ENCODE measurements around the gene ACP1.

DNA sequence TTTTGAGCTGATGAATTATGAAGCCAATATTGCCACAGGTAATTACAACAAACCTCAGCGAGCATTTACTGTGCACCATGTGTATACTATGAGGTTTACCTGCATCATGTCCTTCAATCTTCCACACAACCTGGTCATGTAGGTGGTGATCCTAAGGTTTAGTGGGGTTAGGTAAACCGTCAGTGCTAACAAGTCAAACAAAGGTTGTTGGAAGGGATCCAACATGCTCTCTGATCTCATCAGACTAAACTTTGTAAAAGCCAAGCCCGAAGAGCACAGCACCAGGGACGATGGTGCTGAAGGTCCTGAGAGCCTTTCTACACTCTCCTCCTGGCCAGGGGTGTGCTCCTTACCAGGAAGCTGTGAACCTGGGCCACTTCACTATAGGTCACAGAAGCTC is 30.3 kb upstream of the ACP1 start:
- TF ChIP-seq POLR2AphosphoS5 (IDR thresholded peaks at IDR 0.05; ENCODE audit: insufficient read depth in 1 of 2, low read depth in 1 of 2) (no peak), POLR2A (IDR thresholded peaks at IDR 0.05) (no peak)
- TF ChIP-seq, protein P1, sequence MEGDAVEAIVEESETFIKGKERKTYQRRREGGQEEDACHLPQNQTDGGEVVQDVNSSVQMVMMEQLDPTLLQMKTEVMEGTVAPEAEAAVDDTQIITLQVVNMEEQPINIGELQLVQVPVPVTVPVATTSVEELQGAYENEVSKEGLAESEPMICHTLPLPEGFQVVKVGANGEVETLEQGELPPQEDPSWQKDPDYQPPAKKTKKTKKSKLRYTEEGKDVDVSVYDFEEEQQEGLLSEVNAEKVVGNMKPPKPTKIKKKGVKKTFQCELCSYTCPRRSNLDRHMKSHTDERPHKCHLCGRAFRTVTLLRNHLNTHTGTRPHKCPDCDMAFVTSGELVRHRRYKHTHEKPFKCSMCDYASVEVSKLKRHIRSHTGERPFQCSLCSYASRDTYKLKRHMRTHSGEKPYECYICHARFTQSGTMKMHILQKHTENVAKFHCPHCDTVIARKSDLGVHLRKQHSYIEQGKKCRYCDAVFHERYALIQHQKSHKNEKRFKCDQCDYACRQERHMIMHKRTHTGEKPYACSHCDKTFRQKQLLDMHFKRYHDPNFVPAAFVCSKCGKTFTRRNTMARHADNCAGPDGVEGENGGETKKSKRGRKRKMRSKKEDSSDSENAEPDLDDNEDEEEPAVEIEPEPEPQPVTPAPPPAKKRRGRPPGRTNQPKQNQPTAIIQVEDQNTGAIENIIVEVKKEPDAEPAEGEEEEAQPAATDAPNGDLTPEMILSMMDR (IDR thresholded peaks at IDR 0.05) = no peak
